Activated T-cell treated with anti-CD3 and anti-CD28 coated beads for 1 hour (primary cell): ENCODE data around the gene FTO.

Experiments
- DNase-seq: peaks from one replicate; pipeline ENCODE4 v3.0.0-alpha.2; 2020; ENCODE audit warnings: low read depth

FTO gene

GRCh38 chr16:53901408-53901807 lies 197.5 kb downstream of the FTO start:
- DNase-seq, result no peak

- DNase-seq, result no peak
Measured at GRCh38 chr16:53904533-53904932, 200.6 kb downstream of the FTO start.

- no peak for DNase-seq
Measured at GRCh38 chr16:53905028-53905427, 201.1 kb downstream of the FTO start.

- DNase-seq, result no peak
Measured at GRCh38 chr16:53908731-53909130, 204.8 kb downstream of the FTO start.

GRCh38 chr16:53910990-53911389 lies 207.0 kb downstream of the FTO start:
- no peak for DNase-seq

GRCh38 chr16:53911513-53911912 lies 207.6 kb downstream of the FTO start:
- no peak for DNase-seq

- DNase-seq, result peak; percentile 5
Measured at GRCh38 chr16:53912155-53912554, 208.2 kb downstream of the FTO start.

GRCh38 chr16:53913099-53913870 lies 209.3 kb downstream of the FTO start:
- DNase-seq, result no peak

GRCh38 chr16:53913920-53914319 lies 210.0 kb downstream of the FTO start:
- no peak for DNase-seq

GRCh38 chr16:53914736-53915135 lies 210.8 kb downstream of the FTO start:
- no peak for DNase-seq

GRCh38 chr16:53915452-53916160 lies 211.7 kb downstream of the FTO start:
- DNase-seq, result no peak

- DNase-seq, result no peak
Measured at GRCh38 chr16:53920988-53921387, 217.0 kb downstream of the FTO start.

- no peak for DNase-seq
Measured at GRCh38 chr16:53922067-53922806, 218.3 kb downstream of the FTO start.

- DNase-seq, result no peak
Measured at GRCh38 chr16:53922807-53923571, 219.0 kb downstream of the FTO start.

GRCh38 chr16:53924331-53925106 lies 220.6 kb downstream of the FTO start:
- no peak for DNase-seq

- no peak for DNase-seq
Measured at GRCh38 chr16:53925107-53925410, 221.1 kb downstream of the FTO start.

- DNase-seq, result no peak
Measured at GRCh38 chr16:53925526-53925925, 221.6 kb downstream of the FTO start.

- no peak for DNase-seq
Measured at GRCh38 chr16:53926209-53926608, 222.3 kb downstream of the FTO start.

- no peak for DNase-seq
Measured at GRCh38 chr16:53932975-53933374, 229.0 kb downstream of the FTO start.

- DNase-seq, result no peak
Measured at GRCh38 chr16:53933407-53933806, 229.5 kb downstream of the FTO start.

GRCh38 chr16:53936052-53936451 lies 232.1 kb downstream of the FTO start:
- no peak for DNase-seq

GRCh38 chr16:53936529-53936928 lies 232.6 kb downstream of the FTO start:
- no peak for DNase-seq
